Measurements from ENCODE around the gene UBE2G1.
"Not testable (repeated sequence)": the region's sequence is repeated elsewhere in the genome, so short reads cannot be mapped to it uniquely, and the experiment has no call there.

DNA sequence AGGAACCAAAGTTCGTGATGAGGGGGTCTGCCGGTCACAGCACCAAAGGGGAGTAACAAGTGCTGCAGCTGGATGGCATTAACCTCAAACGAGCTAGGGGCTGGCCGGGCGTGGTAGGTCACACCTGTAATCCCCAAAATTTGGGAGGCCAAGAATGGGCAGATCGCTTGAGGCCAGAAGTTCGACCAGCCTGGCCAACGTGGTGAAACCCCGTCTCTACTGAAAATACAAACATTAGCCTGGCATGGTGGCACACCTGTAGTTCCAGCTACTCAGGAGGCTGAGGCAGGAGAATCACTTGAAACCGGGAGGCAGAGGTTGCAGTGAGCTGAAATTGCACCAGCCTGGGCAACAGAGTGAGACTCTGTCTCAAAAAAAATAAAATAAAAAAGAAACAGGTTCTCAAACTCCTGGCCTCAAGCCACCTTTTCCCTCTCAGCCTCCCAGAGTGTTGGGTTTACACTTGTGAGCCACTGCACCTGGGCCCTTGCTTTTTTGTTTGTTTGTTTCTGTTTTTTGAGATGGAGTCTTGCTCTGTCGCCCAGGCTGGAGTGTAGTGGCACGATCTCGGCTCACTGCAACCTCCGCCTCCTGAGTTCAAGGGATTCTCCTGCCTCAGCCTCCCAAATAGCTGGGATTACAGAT is 9.4 kb upstream of the UBE2G1 start:
- TF ChIP-seq, protein P1, sequence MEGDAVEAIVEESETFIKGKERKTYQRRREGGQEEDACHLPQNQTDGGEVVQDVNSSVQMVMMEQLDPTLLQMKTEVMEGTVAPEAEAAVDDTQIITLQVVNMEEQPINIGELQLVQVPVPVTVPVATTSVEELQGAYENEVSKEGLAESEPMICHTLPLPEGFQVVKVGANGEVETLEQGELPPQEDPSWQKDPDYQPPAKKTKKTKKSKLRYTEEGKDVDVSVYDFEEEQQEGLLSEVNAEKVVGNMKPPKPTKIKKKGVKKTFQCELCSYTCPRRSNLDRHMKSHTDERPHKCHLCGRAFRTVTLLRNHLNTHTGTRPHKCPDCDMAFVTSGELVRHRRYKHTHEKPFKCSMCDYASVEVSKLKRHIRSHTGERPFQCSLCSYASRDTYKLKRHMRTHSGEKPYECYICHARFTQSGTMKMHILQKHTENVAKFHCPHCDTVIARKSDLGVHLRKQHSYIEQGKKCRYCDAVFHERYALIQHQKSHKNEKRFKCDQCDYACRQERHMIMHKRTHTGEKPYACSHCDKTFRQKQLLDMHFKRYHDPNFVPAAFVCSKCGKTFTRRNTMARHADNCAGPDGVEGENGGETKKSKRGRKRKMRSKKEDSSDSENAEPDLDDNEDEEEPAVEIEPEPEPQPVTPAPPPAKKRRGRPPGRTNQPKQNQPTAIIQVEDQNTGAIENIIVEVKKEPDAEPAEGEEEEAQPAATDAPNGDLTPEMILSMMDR (conservative IDR thresholded peaks at IDR 0.05) = not testable (repeated sequence)
- not testable (repeated sequence) for TF ChIP-seq ZFX (IDR thresholded peaks at IDR 0.05)

All from C4-2B (cell line).